Measurements from ENCODE around the gene FAM83D.

DNA sequence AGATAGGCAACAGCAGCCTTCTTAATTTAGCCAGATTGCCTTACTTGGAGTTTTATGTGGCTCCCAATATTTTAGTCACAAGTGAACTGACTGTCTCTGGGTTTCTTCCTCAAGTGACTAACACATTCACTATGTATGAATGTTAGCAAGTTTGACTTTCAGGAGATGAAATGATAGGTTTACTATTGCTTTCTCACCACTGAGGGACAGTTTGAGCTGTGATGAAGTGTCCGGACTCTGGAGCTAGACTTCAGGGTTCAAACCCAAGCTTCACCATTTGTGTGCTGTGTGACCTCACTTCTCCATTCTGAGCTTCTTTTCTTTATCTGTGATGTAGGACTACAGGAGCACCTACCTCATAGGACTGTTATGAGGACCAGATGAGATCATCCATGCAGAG lies 44.1 kb downstream of the FAM83D start:
- no peak for TF ChIP-seq POLR2A (IDR thresholded peaks at IDR 0.05)
- no peak for TF ChIP-seq CTCF (IDR thresholded peaks at IDR 0.05)

All from heart left ventricle (tissue), 13 donors.